ENCODE data around the gene RAB44. TPM values are rescaled to one million over a fixed set of nuclear protein-coding genes. Genes with fewer than 3 reads are reported as not detected.

Gene RAB44
- total and polyA plus RNA-seq, 2 experiments from 2014 or later: not detected

- H3K4me2 ChIP-seq: no peak overlapping the region
- H3K4me1 ChIP-seq (ENCODE audit: insufficient read depth): no peaks in the 10 kb centered on the region
- 58% methylated on average over 13 of the region's 13 CpGs for WGBS (ENCODE audit: low lambda C conversion rate, missing lambda C conversion rate)
- no peak overlapping the region for H3K4me3 ChIP-seq
- no peaks in the 10 kb centered on the region for H3K79me2 ChIP-seq
- H3K27me3 ChIP-seq: no peaks in the 10 kb centered on the region
- TF ChIP-seq CTCF (IDR thresholded peaks at IDR 0.05; ENCODE audit: poor library complexity) (peak; percentile 63), EZH2phosphoT487 (IDR thresholded peaks at IDR 0.05; ENCODE audit: low read depth, severe bottlenecking, unreplicated experiment) (no peak), EZH2 (IDR thresholded peaks at IDR 0.05; ENCODE audit: borderline replicate concordance) (no peak)
- H3K9me3 ChIP-seq (ENCODE audit: low read depth): no peaks in the 10 kb centered on the region
- H3K9me2 ChIP-seq (replicated peaks; ENCODE audit: insufficient read depth): no peaks in the 10 kb centered on the region
- H4K20me1 ChIP-seq (ENCODE audit: insufficient read depth, poor library complexity, severe bottlenecking): no peaks in the 10 kb centered on the region
- DNase-seq (ENCODE audit: low spot score): peak; percentile 80
- no peak overlapping the region for H2AFZ ChIP-seq
- no peak overlapping the region for H3K27ac ChIP-seq
- H3K36me3 ChIP-seq (replicated peaks; ENCODE audit: insufficient read depth, low read depth): no peaks in the 10 kb centered on the region
Observed at GRCh38 chr6:36724514-36725390, 27.1 kb downstream of the RAB44 start.

GRCh38 chr6:36725581-36725980 lies 28.0 kb downstream of the RAB44 start:
- Histone ChIP-seq H3K9me3 (ENCODE audit: low read depth) (no peaks in the 10 kb centered on the region), H3K36me3 (replicated peaks; ENCODE audit: insufficient read depth, low read depth) (no peaks in the 10 kb centered on the region), H2AFZ (no peak overlapping the region), H3K27ac (no peak overlapping the region), H3K4me1 (ENCODE audit: insufficient read depth) (no peaks in the 10 kb centered on the region), H3K4me3 (no peak overlapping the region), H3K9me2 (replicated peaks; ENCODE audit: insufficient read depth) (no peaks in the 10 kb centered on the region), H3K27me3 (no peaks in the 10 kb centered on the region), H3K79me2 (no peaks in the 10 kb centered on the region), H3K4me2 (no peak overlapping the region), H4K20me1 (ENCODE audit: insufficient read depth, poor library complexity, severe bottlenecking) (no peaks in the 10 kb centered on the region)
- DNase-seq (ENCODE audit: low spot score): no peak
- 95% methylated on average over 7 of the region's 7 CpGs for WGBS (ENCODE audit: low lambda C conversion rate, missing lambda C conversion rate)
- no peak for TF ChIP-seq EZH2phosphoT487 (IDR thresholded peaks at IDR 0.05; ENCODE audit: low read depth, severe bottlenecking, unreplicated experiment)

GRCh38 chr6:36727505-36728021 lies 29.9 kb downstream of the RAB44 start:
- 92% methylated on average over 7 of the region's 7 CpGs for WGBS (ENCODE audit: low lambda C conversion rate, missing lambda C conversion rate)
- Histone ChIP-seq H3K27ac (no peak overlapping the region), H3K27me3 (no peaks in the 10 kb centered on the region), H2AFZ (no peak overlapping the region), H3K4me3 (no peak overlapping the region), H3K79me2 (no peaks in the 10 kb centered on the region), H3K4me2 (no peak overlapping the region), H3K9me2 (replicated peaks; ENCODE audit: insufficient read depth) (no peaks in the 10 kb centered on the region), H4K20me1 (ENCODE audit: insufficient read depth, poor library complexity, severe bottlenecking) (no peaks in the 10 kb centered on the region), H3K9me3 (ENCODE audit: low read depth) (no peaks in the 10 kb centered on the region), H3K4me1 (ENCODE audit: insufficient read depth) (no peaks in the 10 kb centered on the region), H3K36me3 (replicated peaks; ENCODE audit: insufficient read depth, low read depth) (no peaks in the 10 kb centered on the region)
- no peak for DNase-seq (ENCODE audit: low spot score)
- TF ChIP-seq CTCF (IDR thresholded peaks at IDR 0.05; ENCODE audit: poor library complexity) (no peak), EZH2 (IDR thresholded peaks at IDR 0.05; ENCODE audit: borderline replicate concordance) (no peak), EZH2phosphoT487 (IDR thresholded peaks at IDR 0.05; ENCODE audit: low read depth, severe bottlenecking, unreplicated experiment) (no peak)

Measured in hepatocyte (in vitro differentiated cells).